Nephron progenitor cell (in vitro differentiated cells): ENCODE data around the gene ZNF367.

ENCODE experiments used
- DNase-seq: peaks from one replicate; pipeline ENCODE4 v3.0.0; 2021
- H3K27ac Mint-ChIP-seq: 2 replicates; pipeline ENCODE4 v1.8.0; 2021; ENCODE audit warnings: mild to moderate bottlenecking, moderate library complexity, mixed read lengths
- H3K27me3 Mint-ChIP-seq: 2 replicates; pipeline ENCODE4 v1.8.0; 2021; ENCODE audit warnings: mild to moderate bottlenecking, low read depth, mixed read lengths; ENCODE audit not compliant: poor library complexity
- H3K36me3 Mint-ChIP-seq: 2 replicates; pipeline ENCODE4 v1.8.0; 2021; ENCODE audit warnings: low read depth, mixed read lengths
- H3K4me1 Mint-ChIP-seq: 2 replicates; pipeline ENCODE4 v1.8.0; 2021; ENCODE audit warnings: mixed read lengths
- H3K4me3 Mint-ChIP-seq: 2 replicates; pipeline ENCODE4 v1.8.0; 2021; ENCODE audit warnings: mild to moderate bottlenecking, moderate library complexity, mixed read lengths
- H3K9me3 Mint-ChIP-seq: 2 replicates; pipeline ENCODE4 v1.8.0; 2021; ENCODE audit warnings: mild to moderate bottlenecking, moderate library complexity, mixed read lengths
- TF ChIP-seq, protein P1 (sequence below): fragments of 200-600 bp; sonication (generic); IDR thresholded peaks from 2 replicates; pipeline ENCODE4 v1.5.0; 2021; ENCODE audit warnings: antibody characterized with exemption

The ZNF367 gene

GRCh38 chr9:96344458-96345180 lies 73.6 kb downstream of the ZNF367 start:
- Mint-ChIP-seq H3K4me3 (no peak overlapping the region), H3K36me3 (peaks cover 42% of the 10 kb centered on the region), H3K4me1 (no peaks in the 10 kb centered on the region), H3K9me3 (peaks cover 5% of the 10 kb centered on the region), H3K27me3 (peaks cover 8% of the 10 kb centered on the region), H3K27ac (no peak overlapping the region)
- DNase-seq, result no peak
- TF ChIP-seq, protein P1, sequence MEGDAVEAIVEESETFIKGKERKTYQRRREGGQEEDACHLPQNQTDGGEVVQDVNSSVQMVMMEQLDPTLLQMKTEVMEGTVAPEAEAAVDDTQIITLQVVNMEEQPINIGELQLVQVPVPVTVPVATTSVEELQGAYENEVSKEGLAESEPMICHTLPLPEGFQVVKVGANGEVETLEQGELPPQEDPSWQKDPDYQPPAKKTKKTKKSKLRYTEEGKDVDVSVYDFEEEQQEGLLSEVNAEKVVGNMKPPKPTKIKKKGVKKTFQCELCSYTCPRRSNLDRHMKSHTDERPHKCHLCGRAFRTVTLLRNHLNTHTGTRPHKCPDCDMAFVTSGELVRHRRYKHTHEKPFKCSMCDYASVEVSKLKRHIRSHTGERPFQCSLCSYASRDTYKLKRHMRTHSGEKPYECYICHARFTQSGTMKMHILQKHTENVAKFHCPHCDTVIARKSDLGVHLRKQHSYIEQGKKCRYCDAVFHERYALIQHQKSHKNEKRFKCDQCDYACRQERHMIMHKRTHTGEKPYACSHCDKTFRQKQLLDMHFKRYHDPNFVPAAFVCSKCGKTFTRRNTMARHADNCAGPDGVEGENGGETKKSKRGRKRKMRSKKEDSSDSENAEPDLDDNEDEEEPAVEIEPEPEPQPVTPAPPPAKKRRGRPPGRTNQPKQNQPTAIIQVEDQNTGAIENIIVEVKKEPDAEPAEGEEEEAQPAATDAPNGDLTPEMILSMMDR, result no peak

- DNase-seq, result no peak
- TF ChIP-seq, protein P1, result no peak
- H3K4me1 Mint-ChIP-seq, result no peaks in the 10 kb centered on the region
- H3K36me3 Mint-ChIP-seq, result peaks cover 40% of the 10 kb centered on the region
- peaks cover 3% of the 10 kb centered on the region for H3K27me3 Mint-ChIP-seq
- H3K4me3 Mint-ChIP-seq, result no peak overlapping the region
- H3K27ac Mint-ChIP-seq, result no peak overlapping the region
- H3K9me3 Mint-ChIP-seq, result peaks cover 5% of the 10 kb centered on the region
These were observed 74.4 kb downstream of the ZNF367 start for GRCh38 chr9:96343515-96344360.

DNA sequence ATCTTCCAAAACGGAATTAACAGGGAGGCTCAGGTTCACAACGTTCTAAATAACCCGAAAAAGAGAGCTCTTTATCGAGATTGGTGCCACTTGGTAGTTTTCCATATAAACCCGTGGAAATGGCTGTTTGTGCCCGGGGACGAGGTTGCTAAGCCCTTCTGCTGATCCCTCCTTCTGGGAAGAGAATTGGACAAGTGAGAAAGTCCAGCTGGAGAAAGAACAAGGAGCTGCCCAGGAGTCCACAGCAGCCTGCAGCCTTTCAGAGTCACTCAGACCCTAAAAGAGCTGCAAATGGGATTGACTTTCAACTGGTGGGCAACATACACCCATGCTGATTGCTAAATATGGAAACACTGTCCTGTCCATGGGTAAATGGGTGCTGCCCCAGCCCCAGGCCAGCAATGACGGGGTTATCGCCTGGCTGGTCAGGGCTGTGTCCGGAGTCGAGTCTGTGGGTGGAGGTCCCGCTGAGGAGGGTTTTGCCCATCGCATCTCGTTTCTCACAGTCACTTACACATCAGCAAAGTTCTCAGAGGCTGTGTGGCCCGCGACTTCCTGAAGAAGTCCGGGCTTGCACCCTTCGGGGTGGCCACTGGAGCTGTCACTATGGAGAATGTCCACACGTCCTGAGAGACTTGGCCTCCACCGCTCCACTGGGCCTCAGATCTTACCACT lies 75.5 kb downstream of the ZNF367 start:
- H3K4me1 Mint-ChIP-seq, result no peaks in the 10 kb centered on the region
- H3K27me3 Mint-ChIP-seq, result peaks cover 3% of the 10 kb centered on the region
- no peak overlapping the region for H3K27ac Mint-ChIP-seq
- peaks cover 32% of the 10 kb centered on the region for H3K36me3 Mint-ChIP-seq
- H3K9me3 Mint-ChIP-seq, result no peaks in the 10 kb centered on the region
- no peak for DNase-seq
- TF ChIP-seq, protein P1, result no peak
- H3K4me3 Mint-ChIP-seq, result no peak overlapping the region

GRCh38 chr9:96340707-96341106 lies 77.5 kb downstream of the ZNF367 start:
- DNase-seq, result no peak
- Mint-ChIP-seq H3K4me3 (no peak overlapping the region), H3K4me1 (no peaks in the 10 kb centered on the region), H3K27ac (no peak overlapping the region), H3K27me3 (peaks cover 3% of the 10 kb centered on the region), H3K9me3 (no peaks in the 10 kb centered on the region), H3K36me3 (peaks cover 24% of the 10 kb centered on the region)
- TF ChIP-seq, protein P1, result no peak

GRCh38 chr9:96338299-96338698 lies 79.9 kb downstream of the ZNF367 start:
- Mint-ChIP-seq H3K27ac (no peak overlapping the region), H3K4me1 (no peaks in the 10 kb centered on the region), H3K27me3 (peaks cover 3% of the 10 kb centered on the region), H3K9me3 (no peaks in the 10 kb centered on the region), H3K36me3 (peaks cover 17% of the 10 kb centered on the region), H3K4me3 (no peak overlapping the region)
- no peak for DNase-seq
- TF ChIP-seq, protein P1, result no peak
